ENCODE measurements around the gene WNK2.

The WNK2 gene

GRCh38 chr9:93161786-93162562, 22.0 kb upstream of the WNK2 start:
- DNase-seq (ENCODE audit: low read depth in 2 of 2): no peak

GRCh38 chr9:93164085-93164484, 19.9 kb upstream of the WNK2 start:
- no peak for DNase-seq (ENCODE audit: low read depth in 2 of 2)

DNA sequence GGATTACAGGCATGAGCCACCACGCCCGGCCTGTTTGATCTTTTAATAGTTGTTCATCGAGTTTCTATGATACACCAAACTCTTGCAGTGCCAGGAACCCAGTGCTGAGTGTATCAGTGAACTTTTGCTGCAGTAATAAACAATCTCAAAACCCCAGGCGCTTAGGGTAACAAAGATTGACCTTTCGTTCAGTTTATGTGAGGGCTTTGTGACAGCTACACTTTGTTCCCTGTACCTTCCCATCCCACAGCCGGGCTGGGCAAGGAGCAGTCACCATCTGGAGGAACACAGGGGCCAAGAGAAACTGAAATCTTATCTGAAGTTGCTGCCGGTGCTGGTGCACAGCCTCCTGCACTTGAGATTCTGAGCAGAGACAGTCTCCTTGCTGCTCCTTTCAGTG, 17.2 kb upstream of the WNK2 start:
- no peak for DNase-seq (ENCODE audit: low read depth in 2 of 2)

DNA sequence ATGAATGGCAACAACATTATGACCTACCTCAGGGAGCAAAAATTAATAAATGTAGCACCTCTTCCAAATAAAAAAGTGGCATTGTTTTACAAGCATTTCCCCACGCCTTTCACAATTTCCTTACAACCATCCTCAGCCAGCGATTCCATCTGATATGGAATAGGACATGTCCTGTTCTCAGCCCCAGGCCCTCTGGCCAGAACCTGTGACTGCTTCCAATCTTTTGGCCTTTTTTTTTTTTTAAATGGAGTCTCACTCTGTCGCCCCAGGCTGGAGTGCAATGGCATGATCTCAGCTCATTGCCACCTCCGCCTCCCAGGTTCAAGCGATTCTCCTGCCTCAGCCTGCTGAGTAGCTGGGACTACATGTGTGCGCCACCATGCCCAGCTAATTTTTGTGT, 16.8 kb upstream of the WNK2 start:
- DNase-seq (ENCODE audit: low read depth in 2 of 2): no peak

DNA sequence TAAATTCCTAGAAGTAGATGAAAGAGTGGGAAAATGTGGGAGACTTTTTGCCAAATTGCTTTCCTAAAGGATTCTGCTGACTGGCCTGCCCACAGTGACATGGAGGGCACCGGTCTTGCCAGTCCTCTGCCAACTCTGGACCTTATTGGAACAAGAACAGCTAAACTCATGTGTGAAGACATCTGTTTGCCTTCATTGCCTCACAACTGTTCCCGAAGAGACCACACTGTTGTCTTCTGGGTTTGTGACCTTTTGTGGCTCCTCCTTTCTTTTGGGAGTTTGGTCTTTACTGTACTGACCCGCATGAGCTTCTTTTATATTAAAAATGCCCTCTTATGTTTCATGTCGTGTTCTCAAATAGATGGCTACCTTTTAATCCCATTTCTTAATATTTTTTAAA, 16.1 kb upstream of the WNK2 start:
- no peak for DNase-seq (ENCODE audit: low read depth in 2 of 2)

DNA sequence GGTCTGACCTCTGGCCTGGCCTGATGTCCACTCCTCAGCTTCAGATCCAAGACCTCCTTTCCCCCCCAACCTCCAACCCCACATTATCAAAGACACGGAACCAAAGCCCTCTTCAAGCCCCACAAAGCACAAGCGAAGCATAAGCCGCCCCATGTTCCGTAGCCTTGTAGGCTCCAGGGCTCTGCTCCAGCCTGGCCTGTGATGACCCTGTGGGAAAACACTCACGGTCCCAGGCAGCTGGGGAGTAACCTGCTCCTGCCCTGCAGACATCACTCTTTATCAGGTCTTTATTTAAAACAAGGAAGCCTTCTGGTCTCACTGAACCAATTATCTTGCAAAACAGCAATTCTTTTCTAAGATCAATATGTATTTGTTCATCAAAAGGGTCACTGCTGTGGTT, 15.4 kb upstream of the WNK2 start:
- DNase-seq (ENCODE audit: low read depth in 2 of 2): no peak

GRCh38 chr9:93169444-93169843, 14.5 kb upstream of the WNK2 start:
- DNase-seq (ENCODE audit: low read depth in 2 of 2): no peak

DNA sequence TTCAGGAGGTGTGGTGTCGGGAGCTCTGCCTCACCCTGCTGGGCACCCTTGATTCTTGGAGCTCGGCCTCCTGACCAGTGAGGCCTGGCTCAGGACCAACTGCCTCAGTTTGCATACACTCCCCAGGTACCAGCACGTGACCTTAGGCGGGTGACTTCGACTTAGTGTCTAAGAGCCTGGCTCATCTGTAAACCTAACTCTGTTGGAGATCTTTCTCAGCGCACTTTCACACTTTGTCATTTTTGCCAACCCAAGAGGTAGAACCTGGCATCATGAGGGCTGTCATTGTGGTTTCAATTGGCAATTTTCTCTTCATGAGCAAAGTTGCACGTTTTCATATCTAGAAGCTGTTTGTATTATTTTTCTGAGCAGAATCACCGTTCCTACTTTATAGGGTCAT, 13.4 kb upstream of the WNK2 start:
- DNase-seq (ENCODE audit: low read depth in 2 of 2): no peak

GRCh38 chr9:93171261-93171990, 12.5 kb upstream of the WNK2 start:
- no peak for DNase-seq (ENCODE audit: low read depth in 2 of 2)

DNA sequence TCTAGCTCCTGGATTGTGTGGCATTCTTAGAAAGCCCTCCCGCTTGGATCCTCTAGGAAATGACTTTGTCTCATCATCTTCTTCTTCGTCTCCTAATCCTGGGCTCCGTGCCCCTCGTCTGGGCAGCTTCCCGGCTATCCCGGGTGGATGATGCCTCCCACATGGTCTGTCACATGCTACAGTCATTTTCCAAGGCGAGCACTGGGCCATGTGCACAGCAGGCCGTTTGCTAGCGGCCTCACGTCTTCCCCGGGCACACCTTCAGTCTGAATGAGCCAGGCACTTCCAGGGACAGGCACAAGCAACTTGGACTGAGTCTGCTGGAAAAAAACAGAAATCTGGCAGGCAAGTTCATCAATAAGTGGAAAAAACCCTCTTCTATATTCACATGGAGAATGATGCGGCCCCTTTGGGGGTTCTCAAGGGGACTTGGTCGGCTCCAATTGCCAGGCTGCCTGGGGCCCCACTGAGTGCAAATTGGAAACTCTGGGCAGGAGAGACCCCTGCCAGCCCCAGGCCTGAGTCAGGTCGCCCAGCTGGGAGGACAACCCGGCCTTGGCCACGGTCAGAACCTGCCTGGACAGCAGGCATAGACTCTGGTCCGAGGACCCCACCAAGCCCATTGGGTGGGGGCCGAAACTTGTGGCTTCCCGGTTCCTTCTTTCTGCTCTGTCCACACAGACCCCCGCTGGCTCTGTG, 11.1 kb upstream of the WNK2 start:
- no peak for DNase-seq (ENCODE audit: low read depth in 2 of 2)

- DNase-seq (ENCODE audit: low read depth in 2 of 2): no peak
These were observed 10.4 kb upstream of the WNK2 start for GRCh38 chr9:93173365-93174051.

- no peak for DNase-seq (ENCODE audit: low read depth in 2 of 2)
These were observed 9.0 kb upstream of the WNK2 start for GRCh38 chr9:93174976-93175375.

DNA sequence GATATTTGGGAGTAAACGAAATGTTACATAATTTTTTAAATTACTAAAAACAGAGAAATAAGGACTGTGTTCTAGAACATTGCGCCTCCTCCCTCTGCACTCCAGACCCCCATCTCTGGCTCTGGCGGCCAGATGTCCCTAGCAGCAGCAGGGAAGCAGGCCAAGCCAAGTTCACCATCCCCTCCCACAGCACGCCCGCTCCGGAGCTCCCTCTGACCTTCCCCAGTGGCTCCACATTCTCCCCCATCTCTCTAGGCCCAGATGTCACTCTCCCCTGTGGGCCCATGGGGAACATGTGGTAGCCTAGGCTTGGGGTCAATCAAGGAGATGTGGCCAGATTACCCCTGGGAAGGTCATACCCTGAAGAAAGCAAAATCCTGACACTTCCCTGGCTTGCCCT, 6.3 kb upstream of the WNK2 start:
- DNase-seq (ENCODE audit: low read depth in 2 of 2): no peak

GRCh38 chr9:93178851-93179786, 4.8 kb upstream of the WNK2 start:
- DNase-seq (ENCODE audit: low read depth in 2 of 2): no peak

DNA sequence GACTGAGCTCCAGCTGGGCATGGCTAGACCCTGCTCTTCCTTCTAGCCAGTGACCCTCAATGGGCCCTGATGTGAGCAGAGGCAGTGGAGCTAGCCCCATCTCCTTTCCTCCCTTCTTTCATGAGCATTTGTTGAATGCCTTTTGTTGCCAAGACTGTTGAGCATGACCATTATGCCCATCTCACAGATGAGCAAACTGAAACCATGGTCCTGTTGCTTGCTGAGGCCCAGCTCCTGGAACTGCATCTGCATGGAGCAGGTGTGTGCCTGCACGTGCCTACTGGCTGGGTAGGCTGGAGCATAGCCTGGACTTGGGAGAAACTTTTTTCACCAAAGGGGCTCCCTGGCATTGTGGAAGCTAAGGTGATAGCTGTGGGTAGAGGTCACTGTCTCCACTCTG, 3.0 kb upstream of the WNK2 start:
- DNase-seq (ENCODE audit: low read depth in 2 of 2): no peak

- DNase-seq (ENCODE audit: low read depth in 2 of 2): no peak
These were observed 2.1 kb upstream of the WNK2 start for GRCh38 chr9:93181672-93182435.

DNA sequence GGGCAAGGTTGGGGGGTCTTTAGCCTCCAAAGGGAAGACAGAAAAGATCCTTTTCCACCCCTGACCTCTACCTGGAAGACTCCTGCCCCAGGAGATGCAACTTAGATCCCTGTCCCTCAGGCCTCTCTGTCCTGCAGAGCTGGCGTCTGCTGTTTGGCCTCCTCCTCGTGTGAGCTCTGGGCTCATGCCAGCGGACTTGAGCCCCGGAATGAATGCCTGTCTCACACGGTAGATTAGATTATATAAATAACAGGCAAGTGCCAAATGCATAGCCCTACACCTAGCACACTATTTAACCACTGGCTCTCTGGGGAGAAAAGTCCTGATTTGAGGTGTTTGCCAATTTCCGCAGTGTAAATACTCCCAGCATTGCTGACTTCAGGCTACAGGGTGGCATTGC, 1.4 kb upstream of the WNK2 start:
- no peak for DNase-seq (ENCODE audit: low read depth in 2 of 2)

- DNase-seq (ENCODE audit: low read depth in 2 of 2): no peak
These were observed 742 bp upstream of the WNK2 start for GRCh38 chr9:93183131-93183662.

DNA sequence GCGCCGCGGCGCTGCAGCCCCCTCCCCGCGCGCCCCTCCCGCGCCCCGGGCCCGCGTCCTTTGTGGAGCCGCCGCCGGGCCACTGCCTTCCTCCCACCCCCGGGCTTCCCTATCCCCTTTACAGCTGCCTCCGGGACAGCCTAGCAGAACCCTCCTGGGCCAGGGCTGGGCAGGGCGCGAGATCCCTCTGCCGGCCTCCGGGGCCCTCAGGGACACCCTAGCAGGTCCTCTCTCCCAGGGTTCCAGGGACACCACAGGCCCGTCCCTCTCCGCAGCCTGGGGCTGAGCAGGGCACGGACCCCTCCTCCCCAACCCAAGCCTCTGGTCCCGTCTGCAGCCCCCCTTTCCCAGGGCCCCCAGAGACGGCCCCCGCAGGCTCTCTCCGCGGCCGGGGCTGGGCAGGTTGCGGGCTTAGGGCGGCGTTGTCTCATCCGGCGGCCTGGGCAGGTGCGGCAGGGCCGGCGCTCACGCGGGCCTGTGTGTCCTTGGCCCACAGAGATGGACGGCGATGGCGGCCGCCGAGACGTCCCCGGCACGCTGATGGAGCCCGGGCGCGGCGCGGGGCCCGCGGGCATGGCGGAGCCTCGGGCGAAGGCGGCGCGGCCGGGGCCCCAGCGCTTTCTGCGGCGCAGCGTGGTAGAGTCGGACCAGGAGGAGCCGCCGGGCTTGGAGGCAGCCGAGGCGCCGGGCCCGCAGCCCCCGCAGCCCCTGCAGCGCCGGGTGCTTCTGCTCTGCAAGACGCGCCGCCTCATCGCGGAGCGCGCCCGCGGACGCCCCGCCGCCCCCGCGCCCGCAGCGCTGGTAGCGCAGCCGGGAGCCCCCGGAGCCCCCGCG, 710 bp downstream of the WNK2 start:
- DNase-seq (ENCODE audit: low read depth in 2 of 2): no peak

Measured in stimulated activated CD8-positive, alpha-beta memory T cell treated with anti-CD3 and anti-CD28 coated beads, Interleukin-15, amount 100 ng/mL, for 4 hours (primary cell).